AG10803 (cell line): ENCODE results near the gene HSPG2.

Experiments
- DNase-seq: peaks from one replicate; pipeline ENCODE4 v3.0.0; 2010; ENCODE audit warnings: low read depth
- H3K4me3 ChIP-seq: 2 replicates; pipeline ENCODE4 v1.5.1; 2011; ENCODE audit warnings: mild to moderate bottlenecking, low read length, control low read depth
- TF ChIP-seq, protein P1 (sequence below): conservative IDR thresholded peaks from 2 replicates; pipeline ENCODE4 v1.5.1; 2011; ENCODE audit warnings: mild to moderate bottlenecking, low read length, control low read depth, inconsistent platforms

HSPG2 gene

GRCh38 chr1:21874778-21875547, 62.1 kb downstream of the HSPG2 start:
- no peak for DNase-seq
- TF ChIP-seq, protein P1, sequence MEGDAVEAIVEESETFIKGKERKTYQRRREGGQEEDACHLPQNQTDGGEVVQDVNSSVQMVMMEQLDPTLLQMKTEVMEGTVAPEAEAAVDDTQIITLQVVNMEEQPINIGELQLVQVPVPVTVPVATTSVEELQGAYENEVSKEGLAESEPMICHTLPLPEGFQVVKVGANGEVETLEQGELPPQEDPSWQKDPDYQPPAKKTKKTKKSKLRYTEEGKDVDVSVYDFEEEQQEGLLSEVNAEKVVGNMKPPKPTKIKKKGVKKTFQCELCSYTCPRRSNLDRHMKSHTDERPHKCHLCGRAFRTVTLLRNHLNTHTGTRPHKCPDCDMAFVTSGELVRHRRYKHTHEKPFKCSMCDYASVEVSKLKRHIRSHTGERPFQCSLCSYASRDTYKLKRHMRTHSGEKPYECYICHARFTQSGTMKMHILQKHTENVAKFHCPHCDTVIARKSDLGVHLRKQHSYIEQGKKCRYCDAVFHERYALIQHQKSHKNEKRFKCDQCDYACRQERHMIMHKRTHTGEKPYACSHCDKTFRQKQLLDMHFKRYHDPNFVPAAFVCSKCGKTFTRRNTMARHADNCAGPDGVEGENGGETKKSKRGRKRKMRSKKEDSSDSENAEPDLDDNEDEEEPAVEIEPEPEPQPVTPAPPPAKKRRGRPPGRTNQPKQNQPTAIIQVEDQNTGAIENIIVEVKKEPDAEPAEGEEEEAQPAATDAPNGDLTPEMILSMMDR = no peak
- no peak overlapping the region for H3K4me3 ChIP-seq

GRCh38 chr1:21874328-21874727, 62.8 kb downstream of the HSPG2 start:
- TF ChIP-seq, protein P1 = no peak
- no peak overlapping the region for H3K4me3 ChIP-seq
- DNase-seq = no peak

- TF ChIP-seq, protein P1 = no peak
- DNase-seq = no peak
- H3K4me3 ChIP-seq = no peak overlapping the region
Measured at GRCh38 chr1:21873761-21874160, 63.3 kb downstream of the HSPG2 start.

GRCh38 chr1:21873174-21873573, 63.9 kb downstream of the HSPG2 start:
- TF ChIP-seq, protein P1 = no peak
- DNase-seq = no peak
- no peak overlapping the region for H3K4me3 ChIP-seq

DNA sequence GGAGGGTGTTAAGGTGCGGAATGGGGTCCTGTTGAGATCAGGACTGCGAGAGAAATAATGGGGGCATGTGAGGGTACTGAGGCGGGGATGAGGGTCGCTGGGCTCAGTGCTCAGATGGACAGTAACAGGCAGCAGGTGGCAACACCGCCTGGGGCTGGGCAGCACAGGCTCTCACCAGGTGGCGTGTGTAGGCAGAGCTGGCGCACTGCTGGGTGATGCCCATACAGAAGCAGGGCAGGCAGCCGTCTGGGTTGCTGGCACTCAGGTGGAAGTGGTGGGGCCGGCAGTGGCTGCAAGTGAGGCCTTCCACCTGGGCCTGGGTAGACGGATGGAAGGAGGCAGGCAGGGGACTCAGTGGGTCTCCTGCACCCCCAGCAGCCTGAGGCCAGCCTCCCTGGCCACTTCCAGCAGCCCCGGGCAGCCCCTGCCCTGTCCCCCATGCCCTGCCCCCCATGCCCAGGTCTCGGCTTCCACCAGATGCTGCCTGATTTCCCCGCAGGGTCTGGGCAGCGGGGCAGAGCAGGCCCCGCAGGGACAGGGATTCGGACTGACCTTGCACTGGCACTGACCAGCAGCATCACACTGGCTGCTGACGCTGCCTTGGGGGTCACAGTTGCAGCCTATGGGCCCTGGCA, 64.5 kb downstream of the HSPG2 start:
- DNase-seq = no peak
- TF ChIP-seq, protein P1 = no peak
- no peak overlapping the region for H3K4me3 ChIP-seq

DNA sequence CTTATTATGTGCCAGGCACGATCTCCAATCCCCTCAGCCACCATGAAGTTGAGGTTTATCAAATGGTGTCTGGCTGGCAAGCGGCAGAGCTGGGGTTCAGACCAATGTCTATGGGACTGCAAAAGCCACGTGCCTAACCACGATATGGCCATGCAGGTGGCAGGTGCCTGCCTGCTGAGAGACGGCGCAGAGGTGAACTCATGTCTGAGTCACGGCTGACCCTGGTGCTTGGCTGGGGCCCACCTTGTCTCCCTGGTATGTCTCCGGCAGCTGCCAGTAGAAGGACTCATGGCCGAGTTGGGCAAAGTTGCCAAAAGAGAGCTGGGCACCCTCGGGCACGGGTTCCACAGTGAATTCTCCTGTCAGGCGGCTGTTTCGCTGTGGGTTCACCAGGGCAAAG, 65.2 kb downstream of the HSPG2 start:
- DNase-seq = no peak
- TF ChIP-seq, protein P1 = no peak
- H3K4me3 ChIP-seq = no peak overlapping the region

DNA sequence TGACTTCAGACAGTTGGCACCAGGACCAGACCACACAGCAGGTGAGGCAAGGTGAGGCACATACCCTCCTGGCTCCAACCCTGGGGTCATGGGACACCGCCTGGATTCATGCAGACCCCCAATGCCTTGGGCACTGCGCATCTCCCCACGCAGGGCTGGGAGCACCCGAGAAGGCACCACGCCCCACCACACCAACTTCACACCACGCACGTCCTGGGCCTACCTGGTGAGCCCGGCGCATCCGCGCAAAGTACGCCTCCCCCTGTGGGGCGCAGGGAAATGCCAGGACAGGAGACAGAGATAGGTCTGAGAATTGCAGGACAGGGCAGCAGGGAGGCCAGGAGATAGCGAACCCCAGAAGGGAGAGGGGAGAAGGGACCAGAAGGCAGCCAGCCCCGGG, 66.5 kb downstream of the HSPG2 start:
- TF ChIP-seq, protein P1 = no peak
- no peak for DNase-seq
- H3K4me3 ChIP-seq = no peak overlapping the region
